ENCODE measurements around the gene PTPRM. TPM values are rescaled to one million over a fixed set of nuclear protein-coding genes. Genes with fewer than 3 reads are reported as not detected.

PTPRM gene
- total and polyA plus RNA-seq, 5 donors from 2014 or later = 1.1 to 4.6 (median 3.6) TPM

DNA sequence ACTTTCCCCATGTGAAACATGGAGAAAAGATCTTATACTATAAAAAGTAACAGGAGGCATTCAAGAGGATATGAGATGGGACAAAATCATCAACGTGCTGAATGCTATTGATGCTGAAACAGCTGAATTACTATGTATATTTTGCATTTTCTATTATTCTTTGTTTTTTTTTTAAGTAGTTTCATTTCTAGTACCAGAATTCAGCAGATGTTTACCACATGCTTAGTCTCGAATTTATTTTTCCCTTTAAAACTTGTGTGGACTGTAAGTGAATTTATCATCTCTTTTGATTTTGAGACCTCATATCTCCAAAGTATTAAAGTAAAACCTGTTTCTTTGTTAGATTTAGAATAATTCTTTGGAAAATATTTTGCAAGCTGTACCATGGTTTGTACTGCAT, 205.8 kb downstream of the PTPRM start:
- no peaks in the 10 kb centered on the region for H3K36me3 Mint-ChIP-seq
- ATAC-seq (ENCODE audit: low read depth in 2 of 2) = no peak

GRCh38 chr18:7775128-7775527, 208.0 kb downstream of the PTPRM start:
- Mint-ChIP-seq H3K27ac (no peak overlapping the region), H3K27me3 (no peaks in the 10 kb centered on the region), H3K4me3 (no peak overlapping the region), H3K4me1 (peaks cover 0 to 4% (median 0%) of the 10 kb centered on the region in 4 donors), H3K36me3 (no peaks in the 10 kb centered on the region), H3K9me3 (peaks cover 0 to 5% (median 0%) of the 10 kb centered on the region in 7 donors)
- Histone ChIP-seq H3K36me3 (ENCODE audit: control insufficient read depth, insufficient read depth, low read length) (no peaks in the 10 kb centered on the region), H3K4me3 (ENCODE audit: low read depth, low read length) (no peak overlapping the region), H3K27me3 (ENCODE audit: control insufficient read depth, insufficient read depth, low read length) (no peaks in the 10 kb centered on the region), H3K9me3 (ENCODE audit: control insufficient read depth in 2 of 2, low read length in 2 of 2) (peaks cover 0 to 1% of the 10 kb centered on the region in 2 experiments), H3K27ac (ENCODE audit: insufficient read depth, low read length, poor library complexity, severe bottlenecking) (no peak overlapping the region), H3K4me1 (ENCODE audit: control insufficient read depth, insufficient read depth, low read length, poor library complexity, severe bottlenecking) (no peaks in the 10 kb centered on the region)
- ATAC-seq (ENCODE audit: low read depth in 2 of 2) (no peak), DNase-seq (no peak)

More for the DNA sequence above, 205.8 kb downstream of the PTPRM start:
- Histone ChIP-seq H3K27me3 (ENCODE audit: control insufficient read depth, insufficient read depth, low read length) (no peaks in the 10 kb centered on the region), H3K36me3 (ENCODE audit: control insufficient read depth, insufficient read depth, low read length) (no peaks in the 10 kb centered on the region), H3K27ac (ENCODE audit: insufficient read depth, low read length, poor library complexity, severe bottlenecking) (no peak overlapping the region), H3K9me3 (ENCODE audit: control insufficient read depth in 2 of 2, low read length in 2 of 2) (peaks cover 0 to 1% of the 10 kb centered on the region in 2 experiments), H3K4me1 (ENCODE audit: control insufficient read depth, insufficient read depth, low read length, poor library complexity, severe bottlenecking) (no peaks in the 10 kb centered on the region), H3K4me3 (ENCODE audit: low read depth, low read length) (no peak overlapping the region)
- H3K27ac Mint-ChIP-seq = no peak overlapping the region
- no peaks in the 10 kb centered on the region for H3K27me3 Mint-ChIP-seq
- DNase-seq = no peak
- H3K9me3 Mint-ChIP-seq = peaks cover 0 to 5% (median 0%) of the 10 kb centered on the region in 7 donors
- no peak overlapping the region for H3K4me3 Mint-ChIP-seq
- peaks cover 0 to 4% (median 0%) of the 10 kb centered on the region in 4 donors for H3K4me1 Mint-ChIP-seq

DNA sequence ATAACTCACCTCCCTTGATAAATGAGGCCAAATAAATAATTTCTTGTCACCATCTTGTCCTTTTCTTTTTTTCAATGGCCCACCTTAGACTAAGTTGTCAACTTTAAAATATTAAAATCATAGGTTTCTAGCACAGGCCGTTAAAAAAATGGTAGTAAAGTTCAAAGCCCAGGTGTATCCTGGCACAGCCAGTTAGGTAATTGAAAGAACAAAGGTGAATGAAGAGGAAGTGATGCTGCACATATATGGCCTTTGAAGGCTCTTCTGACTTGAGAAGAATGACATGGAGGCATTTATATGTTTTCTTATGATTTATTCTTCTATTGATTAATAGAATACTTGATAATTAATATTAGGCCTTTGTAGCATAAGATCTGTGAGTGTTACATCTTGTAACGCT, 208.7 kb downstream of the PTPRM start:
- Histone ChIP-seq H3K27me3 (ENCODE audit: control insufficient read depth, insufficient read depth, low read length) (no peaks in the 10 kb centered on the region), H3K4me1 (ENCODE audit: control insufficient read depth, insufficient read depth, low read length, poor library complexity, severe bottlenecking) (no peaks in the 10 kb centered on the region), H3K4me3 (ENCODE audit: low read depth, low read length) (no peak overlapping the region), H3K9me3 (ENCODE audit: control insufficient read depth in 2 of 2, low read length in 2 of 2) (peaks cover 0 to 1% of the 10 kb centered on the region in 2 experiments), H3K36me3 (ENCODE audit: control insufficient read depth, insufficient read depth, low read length) (no peaks in the 10 kb centered on the region), H3K27ac (ENCODE audit: insufficient read depth, low read length, poor library complexity, severe bottlenecking) (no peak overlapping the region)
- ATAC-seq (ENCODE audit: low read depth in 2 of 2) = no peak
- DNase-seq = no peak
- H3K9me3 Mint-ChIP-seq = peaks cover 0 to 5% (median 0%) of the 10 kb centered on the region in 7 donors
- peaks cover 0 to 4% (median 0%) of the 10 kb centered on the region in 4 donors for H3K4me1 Mint-ChIP-seq
- no peak overlapping the region for H3K27ac Mint-ChIP-seq
- no peaks in the 10 kb centered on the region for H3K36me3 Mint-ChIP-seq
- H3K4me3 Mint-ChIP-seq = no peak overlapping the region
- no peaks in the 10 kb centered on the region for H3K27me3 Mint-ChIP-seq

- Mint-ChIP-seq H3K4me1 (peaks cover 0 to 4% (median 0%) of the 10 kb centered on the region in 4 donors), H3K9me3 (peaks cover 0 to 9% (median 0%) of the 10 kb centered on the region in 7 donors), H3K27ac (no peak overlapping the region), H3K27me3 (no peaks in the 10 kb centered on the region), H3K4me3 (no peak overlapping the region), H3K36me3 (no peaks in the 10 kb centered on the region)
- ATAC-seq (ENCODE audit: low read depth in 2 of 2) (no peak), DNase-seq (no peak)
- no peaks in the 10 kb centered on the region for H3K9me3 ChIP-seq (ENCODE audit: control insufficient read depth in 2 of 2, low read length in 2 of 2)
- H3K27ac ChIP-seq (ENCODE audit: insufficient read depth, low read length, poor library complexity, severe bottlenecking) = no peak overlapping the region
- no peak overlapping the region for H3K4me3 ChIP-seq (ENCODE audit: low read depth, low read length)
- H3K4me1 ChIP-seq (ENCODE audit: control insufficient read depth, insufficient read depth, low read length, poor library complexity, severe bottlenecking) = no peaks in the 10 kb centered on the region
- H3K27me3 ChIP-seq (ENCODE audit: control insufficient read depth, insufficient read depth, low read length) = no peaks in the 10 kb centered on the region
- no peaks in the 10 kb centered on the region for H3K36me3 ChIP-seq (ENCODE audit: control insufficient read depth, insufficient read depth, low read length)
These were observed 211.1 kb downstream of the PTPRM start for GRCh38 chr18:7778181-7778580.

DNA sequence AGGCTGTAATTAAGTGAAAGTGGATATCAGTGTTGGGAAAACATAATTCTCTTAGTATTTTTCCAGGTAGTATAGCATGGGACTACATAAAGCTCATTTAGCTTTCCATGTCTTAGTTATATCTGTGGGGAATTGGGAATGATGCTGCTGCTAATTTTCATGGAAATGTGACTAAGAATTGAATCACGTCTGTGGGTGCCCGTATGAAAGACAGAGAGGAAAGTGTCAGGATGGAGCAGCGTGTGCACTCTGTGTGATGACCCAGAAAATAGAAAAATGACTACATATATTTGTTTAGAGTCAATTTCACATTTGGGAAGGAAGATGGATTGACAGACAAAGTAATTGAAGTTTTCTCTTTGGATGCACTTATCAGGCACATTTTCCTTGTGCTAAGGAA, 212.1 kb downstream of the PTPRM start:
- peaks cover 0 to 8% (median 0%) of the 10 kb centered on the region in 7 donors for H3K9me3 Mint-ChIP-seq
- no peaks in the 10 kb centered on the region for H3K9me3 ChIP-seq (ENCODE audit: control insufficient read depth in 2 of 2, low read length in 2 of 2)
- H3K36me3 Mint-ChIP-seq = no peaks in the 10 kb centered on the region
- H3K4me1 ChIP-seq (ENCODE audit: control insufficient read depth, insufficient read depth, low read length, poor library complexity, severe bottlenecking) = no peaks in the 10 kb centered on the region
- H3K27me3 ChIP-seq (ENCODE audit: control insufficient read depth, insufficient read depth, low read length) = no peaks in the 10 kb centered on the region
- H3K27me3 Mint-ChIP-seq = no peaks in the 10 kb centered on the region
- H3K4me3 Mint-ChIP-seq = no peak overlapping the region
- no peak for DNase-seq
- no peak for ATAC-seq (ENCODE audit: low read depth in 2 of 2)
- H3K27ac ChIP-seq (ENCODE audit: insufficient read depth, low read length, poor library complexity, severe bottlenecking) = no peak overlapping the region
- no peaks in the 10 kb centered on the region for H3K36me3 ChIP-seq (ENCODE audit: control insufficient read depth, insufficient read depth, low read length)
- H3K27ac Mint-ChIP-seq = no peak overlapping the region
- no peak overlapping the region for H3K4me3 ChIP-seq (ENCODE audit: low read depth, low read length)
- peaks cover 0 to 4% (median 0%) of the 10 kb centered on the region in 4 donors for H3K4me1 Mint-ChIP-seq

DNA sequence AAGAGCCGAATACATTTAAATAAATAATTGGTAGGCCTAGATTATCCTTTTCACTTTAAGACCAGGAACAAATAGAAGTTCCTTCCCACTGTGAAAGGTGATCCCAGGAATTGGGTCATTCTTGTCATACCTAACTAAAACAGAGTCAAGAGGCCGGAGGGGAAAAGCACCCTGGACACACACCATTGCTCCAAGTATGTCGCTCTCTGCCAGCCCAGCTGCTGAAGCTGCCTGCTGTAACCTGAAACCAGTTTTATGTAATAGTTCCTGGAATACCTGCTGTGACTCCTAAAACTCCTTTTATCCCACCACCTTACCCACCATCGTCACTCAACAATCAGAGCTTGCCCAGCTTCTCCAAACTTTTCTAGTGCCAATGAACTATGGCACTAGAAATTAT, 217.1 kb downstream of the PTPRM start:
- Mint-ChIP-seq H3K36me3 (no peaks in the 10 kb centered on the region), H3K9me3 (peaks cover 0 to 10% (median 2%) of the 10 kb centered on the region in 7 donors), H3K4me1 (no peaks in the 10 kb centered on the region), H3K27me3 (no peaks in the 10 kb centered on the region), H3K27ac (no peak overlapping the region), H3K4me3 (no peak overlapping the region)
- DNase-seq = no peak
- H3K4me1 ChIP-seq (ENCODE audit: control insufficient read depth, insufficient read depth, low read length, poor library complexity, severe bottlenecking) = no peaks in the 10 kb centered on the region
- no peaks in the 10 kb centered on the region for H3K27me3 ChIP-seq (ENCODE audit: control insufficient read depth, insufficient read depth, low read length)
- H3K4me3 ChIP-seq (ENCODE audit: low read depth, low read length) = no peak overlapping the region
- no peaks in the 10 kb centered on the region for H3K9me3 ChIP-seq (ENCODE audit: control insufficient read depth in 2 of 2, low read length in 2 of 2)
- ATAC-seq (ENCODE audit: low read depth in 2 of 2) = no peak
- no peaks in the 10 kb centered on the region for H3K36me3 ChIP-seq (ENCODE audit: control insufficient read depth, insufficient read depth, low read length)
- H3K27ac ChIP-seq (ENCODE audit: insufficient read depth, low read length, poor library complexity, severe bottlenecking) = no peak overlapping the region

DNA sequence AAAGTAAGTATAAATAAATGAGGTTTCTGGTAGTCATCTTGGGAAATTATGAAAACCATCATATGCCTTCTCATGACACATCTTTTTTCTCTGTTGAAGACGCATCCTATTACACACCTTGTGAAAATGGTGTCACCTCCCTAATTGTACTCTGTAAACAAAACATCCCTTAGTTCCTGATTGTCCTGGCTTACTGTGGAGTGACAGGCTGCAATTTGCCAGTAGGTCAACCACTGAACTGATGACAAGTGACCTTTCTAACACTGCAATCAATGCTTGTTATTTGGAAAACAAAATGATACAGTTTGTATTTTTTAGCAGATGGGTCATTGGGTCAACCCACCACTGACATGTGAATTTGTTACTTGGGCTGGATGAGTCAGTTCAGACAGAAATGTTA, 219.5 kb downstream of the PTPRM start:
- DNase-seq (no peak), ATAC-seq (ENCODE audit: low read depth in 2 of 2) (no peak)
- H3K27me3 Mint-ChIP-seq = no peaks in the 10 kb centered on the region
- no peak overlapping the region for H3K27ac ChIP-seq (ENCODE audit: insufficient read depth, low read length, poor library complexity, severe bottlenecking)
- H3K4me3 ChIP-seq (ENCODE audit: low read depth, low read length) = no peak overlapping the region
- no peak overlapping the region for H3K4me3 Mint-ChIP-seq
- no peaks in the 10 kb centered on the region for H3K4me1 Mint-ChIP-seq
- no peaks in the 10 kb centered on the region for H3K36me3 Mint-ChIP-seq
- H3K27ac Mint-ChIP-seq = no peak overlapping the region
- no peaks in the 10 kb centered on the region for H3K9me3 ChIP-seq (ENCODE audit: control insufficient read depth in 2 of 2, low read length in 2 of 2)
- H3K4me1 ChIP-seq (ENCODE audit: control insufficient read depth, insufficient read depth, low read length, poor library complexity, severe bottlenecking) = no peaks in the 10 kb centered on the region
- H3K9me3 Mint-ChIP-seq = peaks cover 0 to 10% (median 1%) of the 10 kb centered on the region in 7 donors
- no peaks in the 10 kb centered on the region for H3K27me3 ChIP-seq (ENCODE audit: control insufficient read depth, insufficient read depth, low read length)
- H3K36me3 ChIP-seq (ENCODE audit: control insufficient read depth, insufficient read depth, low read length) = no peaks in the 10 kb centered on the region

GRCh38 chr18:7787339-7787738, 220.2 kb downstream of the PTPRM start:
- H3K27me3 Mint-ChIP-seq = no peaks in the 10 kb centered on the region
- DNase-seq (no peak), ATAC-seq (ENCODE audit: low read depth in 2 of 2) (no peak)
- H3K27me3 ChIP-seq (ENCODE audit: control insufficient read depth, insufficient read depth, low read length) = no peaks in the 10 kb centered on the region
- no peaks in the 10 kb centered on the region for H3K4me1 Mint-ChIP-seq
- H3K4me1 ChIP-seq (ENCODE audit: control insufficient read depth, insufficient read depth, low read length, poor library complexity, severe bottlenecking) = no peaks in the 10 kb centered on the region
- peaks cover 0 to 10% (median 1%) of the 10 kb centered on the region in 7 donors for H3K9me3 Mint-ChIP-seq
- no peaks in the 10 kb centered on the region for H3K36me3 Mint-ChIP-seq
- no peak overlapping the region for H3K4me3 Mint-ChIP-seq
- no peak overlapping the region for H3K27ac ChIP-seq (ENCODE audit: insufficient read depth, low read length, poor library complexity, severe bottlenecking)
- H3K36me3 ChIP-seq (ENCODE audit: control insufficient read depth, insufficient read depth, low read length) = no peaks in the 10 kb centered on the region
- H3K9me3 ChIP-seq (ENCODE audit: control insufficient read depth in 2 of 2, low read length in 2 of 2) = no peaks in the 10 kb centered on the region
- H3K27ac Mint-ChIP-seq = no peak overlapping the region
- H3K4me3 ChIP-seq (ENCODE audit: low read depth, low read length) = no peak overlapping the region
